Endothelial cell of umbilical vein (primary cell): ENCODE results near the gene CLDN1. TPM values are rescaled to one million over a fixed set of nuclear protein-coding genes. Genes with fewer than 3 reads are reported as not detected.

Experiments
- BruUV-seq: library from RNA; stranded (reverse); fragments of 400-500 nt; replicated peaks from 2 replicates; lab custom pipeline; 2021; lab: Mats Ljungman, UMichigan
- CTCF ChIA-PET: fragments of 300-600, 350-600 bp; sonication (Branson Sonifier 250); formaldehyde crosslinking; loops from one replicate; lab custom pipeline; 2021; ENCODE audit warnings: antibody characterized with exemption, inconsistent platforms; lab: Charles Lee
- POLR2A ChIA-PET: fragments of 300-600, 350-600 bp; sonication (Branson Sonifier 250); formaldehyde crosslinking; loops from one replicate; lab custom pipeline; 2021; ENCODE audit warnings: antibody characterized with exemption, inconsistent platforms; lab: Charles Lee
- DNase-seq: peaks from one replicate; pipeline ENCODE4 v3.0.0-alpha.2; 2011; ENCODE audit warnings: low read depth, low spot score
- FAIRE-seq: peaks from 2 replicates; lab custom pipeline; 2011; peaks lifted over from hg19 to GRCh38; lab: Jason Lieb, UNC
- H2AFZ ChIP-seq: 2 replicates; pipeline ENCODE4 v1.6.0; 2012; ENCODE audit warnings: low read depth, low read length, control low read depth, inconsistent platforms
- H3K27ac ChIP-seq: 2 replicates; pipeline ENCODE4 v1.5.1; 2011; ENCODE audit warnings: low read depth, mild to moderate bottlenecking, control low read depth, low read length, moderate library complexity; ENCODE audit not compliant: insufficient read depth
- H3K27me3 ChIP-seq, 2 experiments: 2 replicates each; pipeline versions ENCODE4 v1.6.0 to v1.6.1; 2011; ENCODE audit warnings: low read length in 2 of 2, mixed read lengths in 1 of 2; ENCODE audit not compliant: control insufficient read depth in 2 of 2, insufficient read depth in 2 of 2
- H3K36me3 ChIP-seq, 2 experiments: 2 replicates in 1 of 2; 3 replicates in 1 of 2; pipeline ENCODE4 v1.5.1; 2011; ENCODE audit warnings: low read length in 2 of 2, mild to moderate bottlenecking in 1 of 2, moderate library complexity in 1 of 2; ENCODE audit not compliant: control insufficient read depth in 2 of 2, insufficient read depth in 2 of 2; ENCODE audit errors: extremely low read depth in 1 of 2
- H3K4me1 ChIP-seq: 3 replicates; pipeline ENCODE4 v1.5.1; 2011; ENCODE audit warnings: mild to moderate bottlenecking, low read length; ENCODE audit not compliant: control insufficient read depth, insufficient read depth; ENCODE audit errors: extremely low read depth
- H3K4me2 ChIP-seq: 2 replicates; pipeline ENCODE4 v1.6.1; 2011; ENCODE audit warnings: low read length, control low read depth, mixed read lengths; ENCODE audit not compliant: insufficient read depth
- H3K4me3 ChIP-seq, 3 experiments: fragments of 200-600 bp in 1 of 3; sonication (generic), shearing (Covaris generic) in 1 of 3; replicated peaks in 1 of 3; 2 replicates each; pipeline ENCODE4 v1.5.1; 2011 to 2016; ENCODE audit warnings: control low read depth in 3 of 3, low read length in 3 of 3, mild to moderate bottlenecking in 2 of 3, inconsistent platforms in 1 of 3, low read depth in 1 of 3, moderate library complexity in 1 of 3; ENCODE audit not compliant: insufficient read depth in 1 of 3
- H3K79me2 ChIP-seq: 2 replicates; pipeline ENCODE4 v1.6.0; 2012; ENCODE audit warnings: low read length, inconsistent platforms; ENCODE audit not compliant: control insufficient read depth, insufficient read depth
- H3K9ac ChIP-seq: replicated peaks from 2 replicates; pipeline ENCODE3; 2011; ENCODE audit warnings: low read length, control low read depth; ENCODE audit not compliant: insufficient read depth; ENCODE audit errors: extremely low read depth
- H3K9me1 ChIP-seq: replicated peaks from 3 replicates; pipeline ENCODE4 v1.6.0; 2011; ENCODE audit warnings: mild to moderate bottlenecking, low read length; ENCODE audit not compliant: control insufficient read depth, insufficient read depth; ENCODE audit errors: extremely low read depth
- H3K9me3 ChIP-seq: replicated peaks from 2 replicates; pipeline ENCODE4 v1.5.1; 2012; ENCODE audit warnings: low read length, inconsistent platforms; ENCODE audit not compliant: control insufficient read depth, insufficient read depth
- H4K20me1 ChIP-seq: replicated peaks from 2 replicates; pipeline ENCODE3; 2011; ENCODE audit warnings: mild to moderate bottlenecking, low read length; ENCODE audit not compliant: control insufficient read depth, insufficient read depth; ENCODE audit errors: extremely low read depth
- EZH2 ChIP-seq: IDR thresholded peaks from 2 replicates; pipeline ENCODE4 v1.6.1; 2012; ENCODE audit warnings: borderline replicate concordance, low read depth, mild to moderate bottlenecking, moderate library complexity, low read length, inconsistent platforms; ENCODE audit not compliant: severe bottlenecking
- FOS ChIP-seq: IDR thresholded peaks from 2 replicates; pipeline ENCODE4 v1.6.1; 2011; ENCODE audit warnings: mild to moderate bottlenecking, low read length, moderate library complexity, borderline replicate concordance; ENCODE audit not compliant: insufficient read depth
- GATA2 ChIP-seq: IDR thresholded peaks from 2 replicates; pipeline ENCODE4 v1.7.0; 2011; ENCODE audit warnings: low read depth, mild to moderate bottlenecking, moderate library complexity, mixed read lengths, low read length; ENCODE audit not compliant: insufficient read length, insufficient read depth
- JUN ChIP-seq: IDR thresholded peaks from 2 replicates; pipeline ENCODE4 v1.6.1; 2011; ENCODE audit warnings: borderline replicate concordance, low read depth; ENCODE audit not compliant: insufficient read length, insufficient read depth
- MYC ChIP-seq: IDR thresholded peaks from one replicate; pipeline ENCODE4 v1.6.1; 2011; ENCODE audit warnings: mild to moderate bottlenecking, low read depth, low read length
- POLR2A ChIP-seq: IDR thresholded peaks from 2 replicates; pipeline ENCODE4 v1.6.1; 2012; ENCODE audit warnings: low read depth, mild to moderate bottlenecking, control low read depth, low read length
- POLR2AphosphoS5 ChIP-seq: IDR thresholded peaks from 2 replicates; pipeline ENCODE4 v1.6.1; 2012; ENCODE audit warnings: low read depth, mild to moderate bottlenecking, control low read depth, low read length, moderate library complexity; ENCODE audit not compliant: insufficient read depth
- dilution Hi-C: fragments of 300-500 bp; cut with MboI; formaldehyde crosslinking; loops from one replicate; pipeline ENCODE4 v1.15.0; 2019; ENCODE audit warnings: low sequenced_read_pairs; ENCODE audit not compliant: extremely low pct_ligation_motif_present
- intact Hi-C: fragments of 100-400 bp; cut with micrococcal nuclease; formaldehyde crosslinking; loops from one replicate; pipeline ENCODE4 v1.10.0; 2022
- polyA plus RNA-seq, 4 experiments: library from polyadenylated mRNA; depleted of rRNA in 3 of 4; stranded (reverse) in 3 of 4; unstranded in 1 of 4; fragments of >200 nt; gene quantifications; 2 replicates each; pipeline versions ENCODE4 v1.2.1 to v1.2.3, GENCODE V29; 2011 to 2012; ENCODE audit warnings: missing spikeins in 1 of 4
- total RNA-seq: library from RNA; stranded (reverse); gene quantifications from 2 replicates; pipeline ENCODE4 v1.2.3, GENCODE V29; 2021
- TF ChIP-seq, protein P1 (sequence below), 2 donors: IDR thresholded peaks; 1 replicate in 1 of 2; 2 replicates in 1 of 2; pipeline ENCODE4 v1.5.1; 2011; ENCODE audit warnings: low read length in 2 of 2, mild to moderate bottlenecking in 2 of 2, moderate library complexity in 2 of 2, control low read depth in 1 of 2, inconsistent platforms in 1 of 2, low read depth in 1 of 2; ENCODE audit not compliant: insufficient read depth in 1 of 2; ENCODE audit errors: extremely low read depth in 1 of 2
- TF ChIP-seq, protein P2 (sequence below): IDR thresholded peaks from 2 replicates; pipeline ENCODE4 v1.6.1; 2011; ENCODE audit not compliant: insufficient read depth, insufficient read length

The CLDN1 gene
- total and polyA plus RNA-seq, 2 donors (not counting 3 experiments of a cell fraction or from before 2014, with no cell fraction given), result 0.27 to 0.32 TPM

DNA sequence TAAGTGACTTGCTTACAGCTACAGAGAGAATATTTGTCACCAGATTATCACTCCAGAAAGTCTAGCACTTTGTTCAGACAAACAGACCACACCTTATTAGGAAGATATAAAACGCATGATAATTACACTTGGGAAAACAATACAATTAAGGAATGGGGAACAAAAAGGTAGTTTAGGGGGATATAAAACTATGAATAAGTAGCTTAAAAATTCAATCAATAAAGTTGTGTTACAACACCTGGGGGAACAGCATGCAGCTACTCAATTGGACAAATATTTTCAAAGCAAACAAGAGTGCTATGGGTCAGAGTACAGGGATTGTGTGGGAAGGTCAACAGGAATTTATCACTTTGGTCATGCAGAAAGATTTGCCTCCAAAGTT, 15.1 kb downstream of the CLDN1 start:
- no TSS peak for BruUV-seq
- CTCF ChIA-PET, result interaction anchor here (1.4 kb wide), 1 partner anchor 15 kb away, joined by 8 read pairs; the partner anchor contains the start of gene CLDN1
- dilution Hi-C loops, result loop anchor here (25.0 kb wide), 1 partner anchor 345 kb away; no protein-coding TSS in a partner anchor

More for the DNA sequence above, 15.1 kb downstream of the CLDN1 start:
- no peaks in the 10 kb centered on the region for H3K9me3 ChIP-seq
- H4K20me1 ChIP-seq, result no peaks in the 10 kb centered on the region
- intact Hi-C loops, result no loop called here
- no peaks in the 10 kb centered on the region for H3K27me3 ChIP-seq
- TF ChIP-seq POLR2A (no peak), POLR2AphosphoS5 (no peak), FOS (no peak), GATA2 (no peak), EZH2 (no peak), MYC (no peak), JUN (no peak)
- TF ChIP-seq, protein P1, sequence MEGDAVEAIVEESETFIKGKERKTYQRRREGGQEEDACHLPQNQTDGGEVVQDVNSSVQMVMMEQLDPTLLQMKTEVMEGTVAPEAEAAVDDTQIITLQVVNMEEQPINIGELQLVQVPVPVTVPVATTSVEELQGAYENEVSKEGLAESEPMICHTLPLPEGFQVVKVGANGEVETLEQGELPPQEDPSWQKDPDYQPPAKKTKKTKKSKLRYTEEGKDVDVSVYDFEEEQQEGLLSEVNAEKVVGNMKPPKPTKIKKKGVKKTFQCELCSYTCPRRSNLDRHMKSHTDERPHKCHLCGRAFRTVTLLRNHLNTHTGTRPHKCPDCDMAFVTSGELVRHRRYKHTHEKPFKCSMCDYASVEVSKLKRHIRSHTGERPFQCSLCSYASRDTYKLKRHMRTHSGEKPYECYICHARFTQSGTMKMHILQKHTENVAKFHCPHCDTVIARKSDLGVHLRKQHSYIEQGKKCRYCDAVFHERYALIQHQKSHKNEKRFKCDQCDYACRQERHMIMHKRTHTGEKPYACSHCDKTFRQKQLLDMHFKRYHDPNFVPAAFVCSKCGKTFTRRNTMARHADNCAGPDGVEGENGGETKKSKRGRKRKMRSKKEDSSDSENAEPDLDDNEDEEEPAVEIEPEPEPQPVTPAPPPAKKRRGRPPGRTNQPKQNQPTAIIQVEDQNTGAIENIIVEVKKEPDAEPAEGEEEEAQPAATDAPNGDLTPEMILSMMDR (IDR thresholded peaks at IDR 0.05; ENCODE audit: extremely low read depth in 1 of 2, insufficient read depth in 1 of 2, low read depth in 1 of 2, low read length in 2 of 2), result no peak
- TF ChIP-seq, protein P2, sequence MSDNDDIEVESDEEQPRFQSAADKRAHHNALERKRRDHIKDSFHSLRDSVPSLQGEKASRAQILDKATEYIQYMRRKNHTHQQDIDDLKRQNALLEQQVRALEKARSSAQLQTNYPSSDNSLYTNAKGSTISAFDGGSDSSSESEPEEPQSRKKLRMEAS, result no peak
- POLR2A ChIA-PET, result no interaction called here
- peaks cover 3% of the 10 kb centered on the region for H3K4me1 ChIP-seq
- FAIRE-seq (no peak), DNase-seq (no peak)
- no peak overlapping the region for H3K9ac ChIP-seq
- H3K4me2 ChIP-seq, result no peak overlapping the region
- no peaks in the 10 kb centered on the region for H3K79me2 ChIP-seq
- H3K27ac ChIP-seq, result no peak overlapping the region
- H2AFZ ChIP-seq, result no peak overlapping the region
- H3K36me3 ChIP-seq, result no peaks in the 10 kb centered on the region
- no peaks in the 10 kb centered on the region for H3K9me1 ChIP-seq
- no peak overlapping the region for H3K4me3 ChIP-seq
